Neural crest cell (in vitro differentiated cells): ENCODE results near the gene LRRC23. TPM values are rescaled to one million over a fixed set of nuclear protein-coding genes. Genes with fewer than 3 reads are reported as not detected.
"Not testable (repeated sequence)": the region's sequence is repeated elsewhere in the genome, so short reads cannot be mapped to it uniquely, and the experiment has no call there.

Experiments used
- DNase-seq: peaks from one replicate; pipeline ENCODE4 v3.0.0; 2021; ENCODE audit warnings: low read depth, mixed read lengths, low spot score
- H3K27ac Mint-ChIP-seq: one replicate; pipeline ENCODE4 v1.8.0; 2021; ENCODE audit warnings: mild to moderate bottlenecking, mixed read lengths; ENCODE audit not compliant: unreplicated experiment
- H3K27me3 Mint-ChIP-seq: 2 replicates; pipeline ENCODE4 v1.8.0; 2021; ENCODE audit warnings: low read depth, mild to moderate bottlenecking, mixed read lengths
- H3K36me3 Mint-ChIP-seq: 2 replicates; pipeline ENCODE4 v1.8.0; 2021; ENCODE audit warnings: low read depth, mild to moderate bottlenecking, mixed read lengths
- H3K4me1 Mint-ChIP-seq: 2 replicates; pipeline ENCODE4 v1.8.0; 2021; ENCODE audit warnings: mixed read lengths
- H3K4me3 Mint-ChIP-seq: one replicate; pipeline ENCODE4 v1.8.0; 2021; ENCODE audit warnings: mild to moderate bottlenecking, mixed read lengths
- H3K9me3 Mint-ChIP-seq: 2 replicates; pipeline ENCODE4 v1.8.0; 2021; ENCODE audit warnings: mixed read lengths
- total RNA-seq: library from RNA; stranded (reverse); gene quantifications from 2 replicates; pipeline ENCODE4 v1.2.1, GENCODE V29; 2021
- TF ChIP-seq, protein P1 (sequence below): fragments of 200-600 bp; sonication (generic); conservative IDR thresholded peaks from 2 replicates; pipeline ENCODE4 v1.5.0; 2021; ENCODE audit warnings: antibody characterized with exemption, mild to moderate bottlenecking

Gene LRRC23
- total RNA-seq, 1 donor from 2014 or later, result 4.8 TPM

GRCh38 chr12:6866920-6867412 is 37.7 kb upstream of the LRRC23 start:
- no peaks in the 10 kb centered on the region for H3K9me3 Mint-ChIP-seq
- peaks cover 37% of the 10 kb centered on the region for H3K36me3 Mint-ChIP-seq
- H3K27ac Mint-ChIP-seq, result peak overlapping the region; percentile 81
- TF ChIP-seq, protein P1, sequence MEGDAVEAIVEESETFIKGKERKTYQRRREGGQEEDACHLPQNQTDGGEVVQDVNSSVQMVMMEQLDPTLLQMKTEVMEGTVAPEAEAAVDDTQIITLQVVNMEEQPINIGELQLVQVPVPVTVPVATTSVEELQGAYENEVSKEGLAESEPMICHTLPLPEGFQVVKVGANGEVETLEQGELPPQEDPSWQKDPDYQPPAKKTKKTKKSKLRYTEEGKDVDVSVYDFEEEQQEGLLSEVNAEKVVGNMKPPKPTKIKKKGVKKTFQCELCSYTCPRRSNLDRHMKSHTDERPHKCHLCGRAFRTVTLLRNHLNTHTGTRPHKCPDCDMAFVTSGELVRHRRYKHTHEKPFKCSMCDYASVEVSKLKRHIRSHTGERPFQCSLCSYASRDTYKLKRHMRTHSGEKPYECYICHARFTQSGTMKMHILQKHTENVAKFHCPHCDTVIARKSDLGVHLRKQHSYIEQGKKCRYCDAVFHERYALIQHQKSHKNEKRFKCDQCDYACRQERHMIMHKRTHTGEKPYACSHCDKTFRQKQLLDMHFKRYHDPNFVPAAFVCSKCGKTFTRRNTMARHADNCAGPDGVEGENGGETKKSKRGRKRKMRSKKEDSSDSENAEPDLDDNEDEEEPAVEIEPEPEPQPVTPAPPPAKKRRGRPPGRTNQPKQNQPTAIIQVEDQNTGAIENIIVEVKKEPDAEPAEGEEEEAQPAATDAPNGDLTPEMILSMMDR, result no peak
- DNase-seq, result peak; percentile 74
- H3K4me1 Mint-ChIP-seq, result peaks cover 40% of the 10 kb centered on the region
- peak overlapping the region; percentile 97 for H3K4me3 Mint-ChIP-seq
- peaks cover 11% of the 10 kb centered on the region for H3K27me3 Mint-ChIP-seq

- Mint-ChIP-seq H3K27me3 (peaks cover 15% of the 10 kb centered on the region), H3K4me3 (peak within 1 kb of the TSS; percentile 97), H3K9me3 (no peaks in the 10 kb centered on the region), H3K27ac (peak within 1 kb of the TSS; percentile 96), H3K4me1 (peaks cover 46% of the 10 kb centered on the region), H3K36me3 (peaks cover 34% of the 10 kb centered on the region)
- TF ChIP-seq, protein P1, result no peak
- peak; percentile 44 for DNase-seq
Observed at GRCh38 chr12:6867413-6868210, 37.0 kb upstream of the LRRC23 start, which contains the start of gene TPI1. Gene TPI1 (plus strand): TSS chr12:6867531. CDS start chr12:6867567, 36 bp downstream.

GRCh38 chr12:6868211-6869048 is 36.2 kb upstream of the LRRC23 start:
- peaks cover 46% of the 10 kb centered on the region for H3K4me1 Mint-ChIP-seq
- peak overlapping the region; percentile 97 for H3K4me3 Mint-ChIP-seq
- H3K9me3 Mint-ChIP-seq, result no peaks in the 10 kb centered on the region
- peaks cover 15% of the 10 kb centered on the region for H3K27me3 Mint-ChIP-seq
- TF ChIP-seq, protein P1, result no peak
- peak overlapping the region; percentile 83 for H3K27ac Mint-ChIP-seq
- no peak for DNase-seq
- H3K36me3 Mint-ChIP-seq, result peaks cover 32% of the 10 kb centered on the region

DNA sequence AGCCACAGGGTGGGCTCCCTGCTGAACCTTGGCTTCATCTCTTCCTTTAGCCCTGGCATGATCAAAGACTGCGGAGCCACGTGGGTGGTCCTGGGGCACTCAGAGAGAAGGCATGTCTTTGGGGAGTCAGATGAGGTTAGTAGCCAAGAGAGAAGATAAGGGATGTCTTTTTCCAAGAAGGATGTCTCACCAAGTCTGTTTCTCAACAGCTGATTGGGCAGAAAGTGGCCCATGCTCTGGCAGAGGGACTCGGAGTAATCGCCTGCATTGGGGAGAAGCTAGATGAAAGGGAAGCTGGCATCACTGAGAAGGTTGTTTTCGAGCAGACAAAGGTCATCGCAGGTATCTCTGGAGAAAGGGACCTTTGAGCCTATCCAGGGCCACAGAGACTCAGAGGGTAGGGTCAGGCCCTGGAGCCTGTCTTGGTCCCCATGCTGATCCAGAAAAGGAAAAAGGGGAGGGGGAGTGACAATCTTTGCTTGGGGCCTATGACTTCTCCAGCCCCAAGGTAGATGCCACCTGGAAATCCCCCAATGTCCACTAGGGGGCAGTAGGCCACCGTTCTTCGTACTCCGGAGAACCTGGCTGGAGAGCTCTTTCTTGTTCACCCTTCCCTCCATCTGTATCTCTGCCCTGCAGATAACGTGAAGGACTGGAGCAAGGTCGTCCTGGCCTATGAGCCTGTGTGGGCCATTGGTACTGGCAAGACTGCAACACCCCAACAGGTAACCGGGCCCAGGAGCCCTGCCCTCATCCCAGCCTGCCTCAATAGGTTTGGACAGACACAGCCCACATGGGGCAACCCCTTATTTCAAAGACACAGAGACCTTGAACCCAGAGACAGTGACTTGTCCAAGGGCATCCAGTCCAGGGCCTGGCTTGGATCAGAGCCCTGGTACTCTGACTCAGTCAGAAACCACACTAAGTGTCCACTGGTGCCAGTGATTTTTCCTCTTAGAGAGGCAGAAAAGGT is 35.3 kb upstream of the LRRC23 start:
- Mint-ChIP-seq H3K4me1 (peaks cover 52% of the 10 kb centered on the region), H3K27ac (peak overlapping the region; percentile 68), H3K4me3 (peak overlapping the region; percentile 97), H3K36me3 (peaks cover 30% of the 10 kb centered on the region), H3K9me3 (no peaks in the 10 kb centered on the region), H3K27me3 (peaks cover 15% of the 10 kb centered on the region)
- TF ChIP-seq, protein P1, result peak; percentile 99
- DNase-seq, result peak; percentile 85

GRCh38 chr12:6870304-6870703 is 34.3 kb upstream of the LRRC23 start:
- H3K27ac Mint-ChIP-seq, H3K9me3 Mint-ChIP-seq, DNase-seq: not testable (repeated sequence)
- Mint-ChIP-seq H3K27me3 (peaks cover 15% of the 10 kb centered on the region), H3K4me1 (peaks cover 52% of the 10 kb centered on the region), H3K36me3 (peaks cover 24% of the 10 kb centered on the region), H3K4me3 (peak overlapping the region; percentile 97)
